ENCODE results near the gene MAPK8. TPM values are rescaled to one million over a fixed set of nuclear protein-coding genes. Genes with fewer than 3 reads are reported as not detected.

Gene MAPK8
- polyA plus RNA-seq, 10 donors, result 29.7 to 49.1 (median 39.3) TPM

DNA sequence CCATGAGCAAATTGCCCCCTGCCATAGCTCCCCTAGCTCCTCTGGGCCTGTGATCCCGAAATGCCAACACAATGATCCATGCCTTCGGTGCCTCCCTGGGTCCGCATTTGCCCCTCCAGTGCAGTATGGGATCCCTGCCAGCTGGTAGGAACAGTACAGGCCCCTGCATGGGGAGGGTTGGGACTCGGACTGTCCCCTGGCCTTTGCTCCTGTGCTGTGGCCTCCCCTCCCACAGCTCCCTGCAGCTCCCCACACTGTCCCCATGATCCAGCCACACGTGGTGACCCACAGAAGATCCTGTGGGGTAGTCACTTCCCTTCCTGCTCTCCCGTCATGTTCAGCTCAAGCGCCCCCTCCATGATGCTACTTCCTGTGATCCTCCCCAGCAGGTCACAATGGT is 140.3 kb downstream of the MAPK8 start:
- no peak for DNase-seq

DNA sequence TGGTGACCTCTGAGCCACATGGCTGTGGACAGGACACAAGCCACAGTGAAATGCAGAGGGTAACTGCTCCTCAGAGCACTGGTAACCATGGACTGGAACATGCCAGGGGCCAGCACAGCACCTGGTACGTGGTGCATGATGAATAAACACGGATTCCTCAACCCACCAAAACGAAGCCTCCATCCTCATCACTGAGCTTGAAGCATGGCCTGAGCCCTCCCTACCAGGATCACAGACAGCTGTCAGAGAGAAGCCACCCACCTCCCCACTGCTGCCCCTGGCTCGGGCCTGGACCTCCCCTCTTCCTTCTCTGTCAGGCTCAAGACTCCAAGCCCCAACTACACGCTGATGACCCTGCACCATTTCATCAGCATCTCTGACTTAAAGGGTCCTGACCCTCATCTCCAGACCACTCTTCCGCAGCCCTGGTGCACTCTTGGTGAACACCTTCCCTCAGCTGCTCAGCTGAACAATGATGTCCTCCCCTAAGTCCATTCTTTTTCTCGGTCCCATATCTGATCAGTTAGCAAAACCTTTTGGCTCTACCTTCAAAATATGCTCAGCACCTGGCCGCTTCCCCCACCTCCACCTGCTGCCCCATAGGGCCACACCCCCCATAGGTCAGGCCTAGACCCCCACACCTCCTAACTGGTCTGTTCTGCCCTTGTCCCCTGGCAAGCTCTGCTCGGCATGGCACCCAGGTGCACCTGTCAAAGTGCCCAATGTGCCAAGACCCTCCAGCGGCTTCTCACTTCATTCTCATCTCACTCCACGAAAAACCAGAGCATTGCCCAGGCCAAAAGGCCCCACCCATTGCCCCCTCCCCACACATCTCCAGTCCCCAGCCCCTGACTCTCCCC is 141.1 kb downstream of the MAPK8 start:
- no peak for DNase-seq

DNA sequence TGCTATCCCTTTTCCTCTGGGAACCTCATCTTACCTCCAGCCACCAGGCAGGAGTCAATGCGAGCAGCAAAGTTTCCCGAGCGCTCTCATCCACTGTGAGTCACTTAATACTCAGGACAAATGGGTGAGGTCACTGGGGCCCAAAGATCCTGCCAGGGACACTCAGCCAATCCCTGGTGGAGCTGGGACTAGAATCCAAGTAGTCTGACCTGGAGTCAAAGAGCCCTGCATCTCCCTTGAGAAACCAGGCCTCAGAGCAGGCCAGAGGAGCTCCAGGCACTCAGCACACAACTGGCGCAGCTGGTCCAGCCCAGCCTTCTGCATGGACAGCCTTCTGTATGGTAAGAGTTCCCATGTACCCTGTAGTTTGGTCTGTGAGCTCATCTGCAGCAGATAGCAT is 142.3 kb downstream of the MAPK8 start:
- DNase-seq, result no peak

DNA sequence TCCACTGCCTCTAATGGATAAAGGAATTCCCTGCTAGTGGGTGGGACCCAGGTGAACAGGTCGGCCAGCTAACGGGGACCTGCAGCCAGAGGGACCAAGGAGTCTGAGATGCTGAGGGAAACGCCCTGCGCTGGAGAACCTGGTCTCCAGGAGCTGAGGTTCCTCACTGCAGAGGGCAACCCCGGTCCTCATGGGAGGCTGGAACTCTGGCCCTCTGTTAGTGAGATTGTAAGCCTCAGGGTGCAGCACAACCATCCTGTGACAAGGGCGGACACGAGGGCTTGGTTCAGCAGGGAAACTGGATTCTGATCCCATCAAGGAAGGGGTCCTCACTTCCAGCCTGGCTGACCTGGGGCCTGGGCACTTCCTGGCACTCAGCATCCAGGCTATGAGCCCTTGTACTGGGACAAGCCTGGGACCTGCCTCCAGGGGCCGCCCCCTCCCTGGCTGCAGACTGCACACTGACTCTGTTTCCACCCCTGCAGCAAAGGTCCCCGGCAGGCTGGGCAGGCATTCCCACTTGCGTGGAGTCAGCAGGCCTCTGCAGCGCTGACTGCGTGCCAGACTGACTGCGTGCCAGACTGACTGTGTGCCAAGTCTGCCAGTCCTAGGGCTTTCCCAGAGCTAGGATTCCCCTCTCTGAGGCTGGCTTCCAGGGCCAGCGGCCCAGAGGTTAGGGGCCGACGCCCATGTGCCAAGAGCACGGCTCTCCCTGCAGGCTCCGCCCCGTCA is 143.2 kb downstream of the MAPK8 start:
- no peak for DNase-seq

DNA sequence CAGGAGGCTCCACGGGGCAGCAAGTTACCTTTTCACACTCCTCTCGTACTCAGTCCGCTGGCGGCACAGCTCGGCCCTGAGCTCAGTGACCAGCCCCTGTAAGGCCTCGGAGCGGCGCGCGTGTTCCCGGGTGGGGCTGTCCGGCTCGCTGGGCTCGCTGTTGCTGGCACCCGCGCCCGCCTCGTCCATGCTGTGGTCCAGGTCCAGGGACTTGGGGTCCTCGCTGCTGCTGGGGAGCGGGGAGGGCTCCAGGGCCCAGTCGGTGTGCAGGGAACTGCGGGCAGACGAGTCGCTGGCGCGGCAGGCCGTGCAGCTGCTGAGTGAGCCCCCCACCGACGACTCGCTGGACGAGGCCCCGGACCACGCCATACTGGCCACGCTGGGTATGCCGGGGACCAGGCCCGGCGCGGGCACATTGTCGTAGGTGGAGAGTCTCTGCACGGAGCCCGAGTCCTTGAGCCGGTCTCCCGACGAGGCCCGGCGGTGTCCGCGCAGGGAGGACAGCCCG is 143.8 kb downstream of the MAPK8 start:
- DNase-seq, result no peak

DNA sequence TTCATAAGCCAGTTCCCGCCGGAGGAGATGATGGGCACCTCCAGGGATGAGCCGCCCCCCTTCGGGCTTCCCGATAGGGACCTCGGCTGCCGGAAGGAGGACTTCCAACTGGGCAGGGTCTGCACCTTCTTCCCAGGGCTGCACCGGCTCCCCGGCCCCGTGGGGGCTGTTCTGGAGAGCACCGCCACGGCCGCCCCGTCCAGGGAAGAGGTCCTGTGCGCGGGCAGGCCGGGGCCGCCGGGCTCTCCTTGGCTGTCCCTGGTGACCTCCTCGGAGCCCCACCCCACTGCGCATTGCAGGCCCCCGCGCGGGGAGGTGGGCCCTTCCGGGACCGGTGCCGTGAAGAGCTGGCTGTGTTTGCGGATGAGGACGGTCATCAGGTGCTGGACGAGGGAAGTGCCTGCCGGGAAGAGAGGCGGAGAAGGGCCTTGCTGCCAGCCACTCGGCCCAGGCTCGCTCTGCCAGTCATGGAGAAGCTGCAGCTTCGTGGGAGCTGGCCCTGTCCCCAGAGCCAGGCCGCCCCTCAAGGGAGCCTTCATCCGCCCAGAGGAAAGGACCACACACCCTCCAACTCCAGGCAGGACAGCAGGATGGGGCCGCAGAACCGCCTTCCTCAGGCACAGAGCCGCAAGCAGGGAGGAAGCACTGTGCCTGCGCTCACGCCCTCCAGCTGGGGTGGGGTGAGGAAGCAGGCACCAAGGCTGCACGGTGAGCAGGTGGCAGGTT is 144.4 kb downstream of the MAPK8 start:
- no peak for DNase-seq

DNA sequence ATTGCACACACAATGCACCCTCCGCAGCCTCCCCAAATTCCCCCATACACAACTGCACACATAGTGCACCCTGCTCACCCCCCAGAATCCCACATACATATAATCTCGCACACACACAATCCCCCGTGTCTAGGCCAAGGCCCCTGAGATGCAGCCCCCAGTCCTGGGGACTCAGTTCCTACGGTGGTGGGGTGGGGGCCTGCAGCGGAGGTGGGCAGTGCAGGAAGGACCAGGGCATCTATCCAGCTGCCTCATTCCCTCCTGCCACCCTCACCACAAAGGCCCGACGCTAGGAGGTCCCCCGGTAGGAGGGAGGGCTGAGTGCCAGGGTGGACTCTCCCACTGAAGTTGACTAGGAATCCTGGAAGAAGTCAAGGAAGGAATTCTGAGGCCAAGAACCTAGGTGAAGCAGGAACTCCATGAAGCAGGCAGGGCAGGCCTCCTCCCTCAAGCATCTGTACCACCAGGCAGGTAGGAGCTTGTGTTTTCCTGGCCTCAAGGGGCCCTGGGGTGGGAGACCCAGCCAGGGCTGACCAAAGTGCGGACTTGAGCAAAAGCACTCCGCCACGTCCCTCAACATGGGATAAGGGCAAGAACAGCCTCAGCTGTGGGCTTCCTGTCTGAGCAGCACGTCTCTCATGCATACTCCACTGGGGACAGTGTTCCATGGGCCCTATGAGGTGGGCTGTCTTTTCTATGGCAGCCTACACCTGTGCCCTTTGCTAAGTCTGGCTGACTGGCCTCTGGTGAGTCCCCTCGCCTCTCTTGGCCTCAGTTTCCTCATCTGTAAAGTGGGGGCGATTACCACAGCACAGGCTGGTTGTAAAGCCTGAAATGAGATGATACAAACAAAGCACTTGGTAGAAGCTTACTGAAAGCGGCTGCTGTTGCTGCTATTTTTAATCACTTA is 145.7 kb downstream of the MAPK8 start:
- DNase-seq, result no peak

DNA sequence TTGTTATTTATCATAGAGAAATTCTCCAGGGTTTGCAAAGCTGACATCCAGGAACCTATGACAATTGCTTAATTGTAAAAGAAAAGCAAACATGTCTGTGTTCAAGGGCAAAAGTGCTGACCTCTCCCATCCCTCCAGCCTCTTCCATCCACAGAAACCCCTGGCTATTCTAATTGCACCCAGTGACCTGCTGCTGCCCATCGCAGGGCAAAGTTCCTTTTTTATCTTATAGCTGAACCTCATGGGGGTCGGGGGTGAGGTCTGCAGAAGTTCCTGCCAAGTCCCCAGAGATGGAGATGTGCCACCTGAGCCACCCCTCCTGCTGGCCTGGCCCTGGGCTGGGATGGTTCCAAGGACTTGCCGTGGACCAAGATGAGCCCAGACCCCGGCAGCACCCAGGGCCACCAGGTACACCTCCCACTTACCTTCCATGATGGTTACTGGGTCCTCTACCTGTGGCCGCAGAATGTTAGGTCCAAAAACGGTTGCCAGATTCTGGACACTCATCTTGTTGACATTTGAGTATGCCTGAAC is 146.5 kb downstream of the MAPK8 start:
- no peak for DNase-seq

DNA sequence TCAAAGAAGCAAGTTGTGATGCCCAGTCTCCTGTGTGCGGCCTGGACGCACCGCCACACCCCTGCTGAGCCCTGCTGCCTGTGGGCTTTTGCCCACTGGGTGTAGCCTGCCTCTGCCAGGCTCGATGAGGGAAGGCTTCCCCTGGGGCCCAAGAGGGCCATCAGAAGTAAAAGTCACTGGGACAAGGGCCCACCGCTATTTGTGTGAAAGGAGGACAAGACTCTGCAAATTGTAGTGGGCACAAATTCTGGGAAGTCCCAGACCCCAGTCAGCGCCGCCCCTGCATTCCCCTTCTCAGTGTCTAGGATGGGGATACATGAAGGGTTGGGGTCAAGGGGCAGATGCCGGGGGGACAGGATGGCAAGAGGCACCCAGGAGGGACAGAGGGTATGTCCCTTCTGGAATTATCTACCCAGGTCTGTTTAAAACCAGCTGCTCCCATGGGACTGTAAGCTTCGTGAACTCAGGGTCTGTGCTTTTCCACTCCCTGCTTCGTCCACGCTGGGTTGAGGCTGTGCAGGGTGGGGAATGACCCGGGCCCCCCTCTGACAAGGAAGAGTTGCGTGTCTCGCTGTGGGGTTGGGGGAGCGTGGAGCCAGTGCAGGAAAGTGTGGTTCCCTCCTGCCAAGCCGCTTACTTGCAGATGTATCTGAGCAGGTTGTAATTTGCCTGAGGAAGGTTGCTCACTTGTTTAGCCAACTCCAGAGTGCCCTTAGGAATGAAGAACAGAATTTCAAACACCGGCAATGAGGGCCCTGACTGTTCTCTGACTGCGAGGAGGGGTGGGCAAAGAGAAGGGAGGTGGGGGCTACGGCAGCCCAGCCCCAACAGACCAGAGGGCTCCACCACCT is 147.2 kb downstream of the MAPK8 start:
- DNase-seq, result no peak

DNA sequence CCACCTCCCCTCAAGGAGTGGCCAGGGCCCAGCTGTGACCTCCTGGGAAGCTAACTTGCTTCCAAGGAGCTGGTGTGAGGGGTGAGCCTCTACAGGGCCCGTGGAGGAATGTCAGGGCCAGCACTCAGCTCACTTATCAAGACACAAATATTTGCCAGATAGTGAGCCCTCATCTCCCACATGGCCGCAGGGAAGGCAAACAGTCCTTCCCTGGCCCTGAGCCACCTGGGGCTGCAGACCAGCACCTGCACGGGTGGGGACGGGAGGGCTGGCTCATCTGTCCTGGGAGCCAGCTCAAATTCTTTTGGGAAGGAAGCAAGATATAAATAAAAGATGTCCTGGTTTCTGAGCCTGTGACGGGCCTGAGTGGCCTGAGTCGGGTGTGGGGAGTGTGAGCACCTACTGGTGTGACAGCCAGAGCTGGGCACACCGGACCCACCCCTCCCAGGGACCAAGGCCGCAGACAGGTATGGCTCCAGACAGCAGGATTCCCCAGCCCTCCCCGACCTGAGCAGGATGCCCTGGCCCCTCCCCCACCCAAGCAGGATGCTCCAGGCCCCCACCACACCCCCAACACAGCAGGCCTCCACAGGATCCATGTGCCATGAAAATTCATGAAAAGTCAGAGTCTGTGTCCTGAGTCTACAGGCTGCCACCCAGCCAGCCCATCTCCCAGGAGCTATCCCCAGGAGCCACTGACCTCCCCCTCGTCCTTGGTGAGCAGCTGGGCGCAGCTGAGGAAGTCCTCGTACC is 148.0 kb downstream of the MAPK8 start:
- no peak for DNase-seq

DNA sequence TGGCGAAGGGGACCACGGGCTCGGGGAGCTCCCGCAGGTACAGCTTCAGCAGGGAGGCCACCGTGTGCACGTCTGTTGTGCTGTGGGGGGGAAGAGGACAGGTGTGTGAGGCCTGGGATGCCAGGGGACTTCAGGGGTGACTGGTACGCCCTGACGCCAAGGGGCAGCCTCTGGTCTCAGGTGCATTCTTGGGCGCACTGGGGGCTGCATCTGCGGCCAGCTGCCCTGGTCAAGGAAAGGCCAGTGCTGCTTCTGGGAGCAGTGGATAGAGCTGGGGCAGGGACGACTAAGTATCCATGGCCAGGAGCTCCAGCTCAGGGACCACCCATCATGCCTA is 148.5 kb downstream of the MAPK8 start:
- no peak for DNase-seq

DNA sequence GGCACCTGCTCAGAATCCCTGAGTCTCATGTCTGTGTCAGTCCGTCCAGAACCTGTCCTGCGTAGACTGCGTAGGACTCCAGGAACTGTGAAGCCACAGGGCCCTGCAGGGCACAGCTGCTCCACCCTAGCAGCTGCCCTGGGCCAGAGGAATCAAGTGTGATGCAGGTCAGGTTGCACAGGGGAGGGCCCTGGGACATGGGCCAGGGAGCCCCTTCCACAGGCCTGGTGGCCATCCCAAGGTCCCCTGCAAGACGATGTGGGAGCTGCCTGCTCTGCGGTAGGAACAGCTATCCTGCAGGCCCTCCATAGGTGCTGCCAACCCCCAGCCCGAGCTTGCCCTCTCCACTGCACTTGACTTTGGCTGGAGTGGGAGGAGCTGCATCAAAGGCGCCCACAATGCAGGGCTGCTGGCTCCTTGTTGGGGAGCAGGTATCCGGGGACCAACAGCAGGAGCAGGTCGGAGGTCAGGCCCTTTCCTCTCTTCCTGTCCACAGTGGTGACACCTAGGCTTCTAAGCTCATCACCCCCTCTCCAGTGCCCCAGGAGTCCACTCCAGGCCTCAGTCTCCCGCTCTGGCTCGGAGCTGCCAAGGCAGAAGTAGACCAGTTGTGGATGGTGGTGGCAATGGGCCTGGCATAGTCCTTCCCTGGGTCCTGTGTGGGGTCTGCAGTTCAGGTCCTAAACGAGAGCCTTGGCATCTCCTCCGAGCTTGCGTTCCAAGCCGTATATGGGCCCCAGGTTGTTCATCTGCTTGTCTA is 149.1 kb downstream of the MAPK8 start:
- DNase-seq, result no peak

DNA sequence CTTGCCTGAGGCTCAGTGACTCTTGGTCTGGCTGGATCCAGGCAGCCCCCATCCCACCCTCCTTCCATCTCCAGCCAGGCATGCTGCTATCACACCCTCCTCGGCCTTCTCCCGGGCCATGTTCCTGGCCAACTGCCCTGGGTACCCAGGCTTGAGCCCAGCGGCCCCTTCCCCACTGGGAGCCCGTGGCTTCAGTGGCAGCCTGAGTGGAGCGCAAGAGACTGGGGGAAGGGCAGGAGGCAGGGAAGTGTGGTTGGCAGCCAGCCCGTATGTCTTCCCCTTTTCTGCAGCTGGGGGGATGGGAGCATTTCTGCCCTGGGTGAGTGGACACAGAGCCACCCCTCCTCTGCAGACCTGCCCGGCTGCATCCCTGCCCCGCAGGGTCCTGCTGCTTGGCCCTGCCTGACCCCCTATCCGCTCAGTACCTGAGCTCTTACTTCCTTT is 149.9 kb downstream of the MAPK8 start:
- peak in 2 of 3 donors; percentile 34 to 65 for DNase-seq

DNA sequence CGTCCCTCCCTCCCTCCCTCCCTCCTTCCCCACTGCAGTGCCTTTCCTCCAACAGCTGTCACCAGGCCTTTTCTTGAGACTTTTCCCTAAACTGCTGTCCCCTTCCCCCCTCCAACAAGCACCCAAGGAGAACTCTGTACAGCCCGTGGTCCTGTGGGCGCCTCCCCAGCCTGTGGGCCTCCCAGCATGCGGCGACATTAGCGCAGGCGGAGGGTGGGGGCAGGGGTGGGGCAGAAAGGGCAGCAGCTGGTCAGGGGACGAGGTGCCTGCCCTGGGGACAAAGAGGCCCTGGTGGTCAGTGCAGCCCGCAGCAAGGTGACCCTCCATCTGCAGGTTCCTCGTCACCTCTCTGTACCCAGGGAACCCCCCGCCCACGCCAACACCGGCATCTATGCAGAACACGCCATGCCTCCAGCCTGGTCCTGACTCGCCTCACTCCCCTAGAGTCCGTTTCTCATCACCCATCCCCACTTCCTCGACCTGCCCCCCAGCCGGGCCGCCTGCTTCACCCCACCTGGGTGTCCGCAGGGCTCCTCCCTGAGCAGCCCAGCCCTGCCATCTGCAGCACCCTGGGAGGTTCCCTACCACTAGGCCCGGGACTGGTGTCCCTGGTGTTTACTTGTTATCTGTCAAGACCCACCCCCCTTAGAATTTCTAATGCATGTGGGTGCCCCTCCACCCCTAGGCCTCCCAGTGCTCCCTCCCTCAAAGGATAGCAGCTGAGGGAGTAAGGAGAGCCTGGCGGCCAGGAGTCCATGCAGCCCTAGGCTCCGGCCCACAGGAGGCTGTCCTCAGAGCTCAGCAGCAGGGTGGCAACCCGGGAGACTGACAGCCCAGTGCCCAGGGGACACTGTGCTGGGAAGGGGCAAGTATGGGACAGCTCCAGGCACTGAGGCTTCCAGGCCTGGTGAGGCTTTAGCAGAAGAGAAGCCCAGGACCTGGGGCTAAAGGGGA is 150.6 kb downstream of the MAPK8 start:
- no peak for DNase-seq

DNA sequence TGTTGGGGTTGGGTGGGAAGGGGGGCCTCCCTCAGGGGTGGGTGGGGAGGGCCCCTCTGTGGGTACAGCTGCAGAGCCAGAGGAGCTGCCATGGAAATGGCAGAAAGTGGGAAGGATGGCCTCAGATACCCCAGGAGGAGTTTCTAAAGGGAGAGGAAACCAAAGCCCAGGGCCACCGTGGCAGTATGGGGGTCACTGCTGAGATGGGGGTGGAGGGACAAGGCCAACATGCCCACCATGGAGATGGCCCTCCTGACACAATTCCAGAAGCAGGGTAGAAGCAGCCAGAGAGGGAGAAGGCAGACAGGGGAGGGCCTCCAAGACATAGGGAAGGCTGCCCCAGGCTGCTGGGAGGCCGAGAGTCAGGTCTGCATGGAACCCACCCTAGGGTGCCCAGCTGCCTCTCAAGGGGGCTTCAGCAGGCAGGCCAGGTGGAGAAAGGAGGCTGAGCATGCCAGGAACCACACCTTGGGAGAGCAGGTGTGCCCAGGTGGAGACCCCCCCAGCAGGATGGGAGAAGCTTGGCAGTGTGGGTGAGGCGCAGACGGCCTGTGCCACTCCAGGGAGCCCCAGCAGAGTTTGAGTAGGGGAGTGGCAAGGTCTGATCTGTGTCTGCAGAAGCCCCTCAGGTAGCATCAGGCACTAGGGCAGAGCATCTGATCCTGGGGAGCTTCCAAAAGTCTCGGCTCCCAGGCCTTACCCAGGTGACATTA is 151.6 kb downstream of the MAPK8 start:
- DNase-seq, result no peak

DNA sequence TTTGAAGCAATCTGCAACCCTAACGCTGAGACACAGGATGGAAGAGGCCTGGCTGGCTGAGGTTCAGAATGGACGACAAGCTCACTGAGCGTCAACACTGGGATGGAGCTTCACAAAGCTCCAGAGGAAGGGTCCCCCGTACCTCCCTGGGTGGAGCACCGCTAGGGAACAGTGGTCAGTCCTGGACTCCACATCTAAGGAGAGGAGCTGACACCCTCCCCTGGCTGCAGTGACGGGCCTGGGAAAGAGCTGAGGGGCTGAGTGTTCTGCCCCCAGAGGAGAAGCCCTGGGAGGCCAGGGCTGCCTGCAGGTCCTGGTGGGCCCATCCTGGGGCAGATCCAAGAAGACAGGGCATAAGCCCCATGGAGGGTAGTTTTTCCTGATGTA is 152.2 kb downstream of the MAPK8 start:
- DNase-seq, result no peak
